HG03108 (cell line): ENCODE measurements around the gene SLC4A7.
"Not testable (repeated sequence)": the region's sequence is repeated elsewhere in the genome, so short reads cannot be mapped to it uniquely, and the experiment has no call there.

ENCODE experiments used
- ATAC-seq: cut with Tn5 transposase; IDR thresholded peaks from one replicate; pipeline ENCODE4 v1.9.1; 2021; ENCODE audit warnings: moderate library complexity; ENCODE audit not compliant: unreplicated experiment

SLC4A7 gene

GRCh38 chr3:27484015-27484844 lies at the start of gene SLC4A7:
TSS of gene SLC4A7 (minus strand) at chr3:27484384. CDS start at chr3:27484126, 258 bp downstream.
- peak; percentile 91 for ATAC-seq

GRCh38 chr3:27533261-27533607 lies 49.0 kb upstream of the SLC4A7 start:
- ATAC-seq: no peak

GRCh38 chr3:27532426-27533260 lies 48.5 kb upstream of the SLC4A7 start:
- ATAC-seq: no peak

- not testable (repeated sequence) for ATAC-seq
Measured at GRCh38 chr3:27531193-27531751, 47.1 kb upstream of the SLC4A7 start.

GRCh38 chr3:27528791-27529190 lies 44.6 kb upstream of the SLC4A7 start:
- no peak for ATAC-seq

- no peak for ATAC-seq
Measured at GRCh38 chr3:27526614-27527315, 42.6 kb upstream of the SLC4A7 start.

GRCh38 chr3:27521872-27522265 lies 37.7 kb upstream of the SLC4A7 start:
- ATAC-seq: no peak

GRCh38 chr3:27521179-27521871 lies 37.1 kb upstream of the SLC4A7 start:
- ATAC-seq: no peak

GRCh38 chr3:27511724-27512422 lies 27.7 kb upstream of the SLC4A7 start:
- ATAC-seq: no peak

GRCh38 chr3:27509376-27509775 lies 25.2 kb upstream of the SLC4A7 start:
- ATAC-seq: no peak

- ATAC-seq: no peak
Measured at GRCh38 chr3:27508424-27508823, 24.2 kb upstream of the SLC4A7 start.

- ATAC-seq: no peak
Measured at GRCh38 chr3:27507515-27508266, 23.5 kb upstream of the SLC4A7 start.

- ATAC-seq: no peak
Measured at GRCh38 chr3:27507111-27507510, 22.9 kb upstream of the SLC4A7 start.

GRCh38 chr3:27504749-27505148 lies 20.6 kb upstream of the SLC4A7 start:
- ATAC-seq: no peak

- no peak for ATAC-seq
Measured at GRCh38 chr3:27503526-27503925, 19.3 kb upstream of the SLC4A7 start.

- ATAC-seq: no peak
Measured at GRCh38 chr3:27501759-27502158, 17.6 kb upstream of the SLC4A7 start.

- ATAC-seq: no peak
Measured at GRCh38 chr3:27500986-27501385, 16.8 kb upstream of the SLC4A7 start.

- ATAC-seq: no peak
Measured at GRCh38 chr3:27500035-27500434, 15.9 kb upstream of the SLC4A7 start.

GRCh38 chr3:27494784-27495183 lies 10.6 kb upstream of the SLC4A7 start:
- ATAC-seq: no peak
